Liver (tissue), 9 donors: Measurements from ENCODE around the gene EHBP1. TPM values are rescaled to one million over a fixed set of nuclear protein-coding genes. Genes with fewer than 3 reads are reported as not detected.

Experiments
- DNase-seq: peaks from one replicate; pipeline ENCODE4 v3.0.0-alpha.2; 2017; ENCODE audit warnings: low spot score
- H3K27ac ChIP-seq, 2 donors: one replicate each; pipeline ENCODE4 v1.7.0; 2013; ENCODE audit warnings: inconsistent platforms in 2 of 2, low read length in 2 of 2, control low read depth in 1 of 2, low read depth in 1 of 2, mild to moderate bottlenecking in 1 of 2
- H3K27me3 ChIP-seq, 4 donors: one replicate each; pipeline versions ENCODE4 v1.6.1 to v1.7.0; 2013; ENCODE audit warnings: low read length in 3 of 4, inconsistent platforms in 1 of 4, mild to moderate bottlenecking in 1 of 4, moderate library complexity in 1 of 4; ENCODE audit not compliant: control insufficient read depth in 4 of 4, insufficient read depth in 4 of 4
- H3K36me3 ChIP-seq, 4 donors: one replicate each; pipeline versions ENCODE4 v1.6.1 to v1.7.0; 2013; ENCODE audit warnings: low read length in 3 of 4, mild to moderate bottlenecking in 3 of 4, low read depth in 1 of 4, moderate library complexity in 1 of 4; ENCODE audit not compliant: control insufficient read depth in 4 of 4, insufficient read depth in 3 of 4
- H3K4me1 ChIP-seq, 4 donors: one replicate each; pipeline versions ENCODE4 v1.6.1 to v1.7.0; 2013; ENCODE audit warnings: low read length in 3 of 4, mild to moderate bottlenecking in 3 of 4, moderate library complexity in 1 of 4; ENCODE audit not compliant: control insufficient read depth in 4 of 4, insufficient read depth in 4 of 4
- H3K4me3 ChIP-seq, 3 donors: one replicate each; pipeline versions ENCODE4 v1.6.1 to v1.7.0; 2013; ENCODE audit warnings: low read length in 3 of 3, control low read depth in 1 of 3, low read depth in 1 of 3, mild to moderate bottlenecking in 1 of 3
- H3K9ac ChIP-seq, 2 donors: one replicate each; pipeline ENCODE4 v1.7.0; 2013; ENCODE audit warnings: low read length in 2 of 2, mild to moderate bottlenecking in 2 of 2, moderate library complexity in 2 of 2, control low read depth in 1 of 2, low read depth in 1 of 2
- H3K9me3 ChIP-seq, 4 donors: one replicate each; pipeline versions ENCODE4 v1.6.1 to v1.7.0; 2013; ENCODE audit warnings: low read length in 3 of 4; ENCODE audit not compliant: control insufficient read depth in 4 of 4
- ATF3 ChIP-seq: IDR thresholded peaks from 2 replicates; pipeline ENCODE4 v1.6.1; 2016; ENCODE audit warnings: antibody characterized with exemption
- EGR1 ChIP-seq, 2 donors: IDR thresholded peaks; 2 replicates each; pipeline ENCODE4 v1.6.1; 2016 to 2018; ENCODE audit warnings: antibody characterized with exemption in 2 of 2, low read depth in 2 of 2
- FOXA1 ChIP-seq: IDR thresholded peaks from 2 replicates; pipeline ENCODE4 v1.6.1; 2016; ENCODE audit warnings: antibody characterized with exemption
- FOXA2 ChIP-seq: IDR thresholded peaks from 2 replicates; pipeline ENCODE4 v1.6.1; 2016; ENCODE audit warnings: antibody characterized with exemption
- GABPA ChIP-seq, 2 donors: IDR thresholded peaks in 1 of 2; conservative IDR thresholded peaks in 1 of 2; 2 replicates each; pipeline ENCODE4 v1.6.1; 2016; ENCODE audit warnings: antibody characterized with exemption in 2 of 2, mild to moderate bottlenecking in 1 of 2, moderate library complexity in 1 of 2
- HNF4A ChIP-seq, 2 donors: conservative IDR thresholded peaks; 2 replicates each; pipeline ENCODE4 v1.6.1; 2016; ENCODE audit warnings: antibody characterized with exemption in 2 of 2, mild to moderate bottlenecking in 2 of 2
- HNF4G ChIP-seq: IDR thresholded peaks from 2 replicates; pipeline ENCODE4 v1.6.1; 2016; ENCODE audit warnings: antibody characterized with exemption
- JUND ChIP-seq, 2 donors: IDR thresholded peaks; 2 replicates each; pipeline ENCODE4 v1.6.1; 2016; ENCODE audit warnings: antibody characterized with exemption in 2 of 2
- MAX ChIP-seq: IDR thresholded peaks from 2 replicates; pipeline ENCODE4 v1.6.1; 2016; ENCODE audit warnings: antibody characterized with exemption
- NR2F2 ChIP-seq: IDR thresholded peaks from 2 replicates; pipeline ENCODE4 v1.6.1; 2016; ENCODE audit warnings: antibody characterized with exemption
- RAD21 ChIP-seq, 2 donors: IDR thresholded peaks; 2 replicates each; pipeline ENCODE4 v1.6.1; 2016; ENCODE audit warnings: antibody characterized with exemption in 2 of 2, mild to moderate bottlenecking in 2 of 2
- RXRA ChIP-seq, 2 donors: IDR thresholded peaks; 2 replicates each; pipeline ENCODE4 v1.6.1; 2017 to 2018; ENCODE audit warnings: antibody characterized with exemption in 2 of 2, mild to moderate bottlenecking in 1 of 2
- SP1 ChIP-seq: IDR thresholded peaks from 2 replicates; pipeline ENCODE4 v1.6.1; 2018; ENCODE audit warnings: antibody characterized with exemption, mild to moderate bottlenecking
- TAF1 ChIP-seq: conservative IDR thresholded peaks from 2 replicates; pipeline ENCODE4 v1.6.1; 2016; ENCODE audit warnings: antibody characterized with exemption, mild to moderate bottlenecking
- YY1 ChIP-seq: IDR thresholded peaks from 2 replicates; pipeline ENCODE4 v1.6.1; 2016; ENCODE audit warnings: antibody characterized with exemption, mild to moderate bottlenecking
- ZBTB33 ChIP-seq: IDR thresholded peaks from 2 replicates; pipeline ENCODE4 v1.6.1; 2016; ENCODE audit warnings: antibody characterized with exemption
- WGBS: extraction: QIAGEN DNeasy Blood & Tissue Kit; methylation state at CpG from one replicate; pipeline ENCODE4 v1.1.7; 2013; 5-methylcytosine and 5-hydroxymethylcytosine counted together
- polyA plus RNA-seq, 2 donors: library from polyadenylated mRNA; stranded (reverse) in 1 of 2; unstranded in 1 of 2; fragments of 200-250 nt in 1 of 2; fragments of >200 nt in 1 of 2; fragmentation: Nextera tagmentation in 1 of 2; extraction: Ambion mirVana in 1 of 2; gene quantifications; one replicate each; pipeline versions ENCODE4 v1.2.1 to v1.2.3, GENCODE V29; 2013 to 2015
- total RNA-seq, 2 donors: library from RNA; depleted of rRNA; stranded (reverse); fragments of >200 nt; gene quantifications; one replicate each; pipeline ENCODE4 v1.2.3, GENCODE V29; 2014
- TF ChIP-seq, protein P1 (sequence below): fragments of 150-350 bp; IDR thresholded peaks from 2 replicates; pipeline ENCODE4 v1.5.1; 2017; ENCODE audit warnings: improper control_type of control experiment, low read depth, low read length; ENCODE audit not compliant: missing input control
- donor health status: healthy.
- donor health status: healthy.
- donor health status: healthy.
- donor health status: healthy.
- donor health status: healthy.

Gene EHBP1
- total and polyA plus RNA-seq, 4 donors, result 16.6 to 85.8 (median 24.4) TPM

- no peaks in the 10 kb centered on the region for H3K27me3 ChIP-seq
- H3K9ac ChIP-seq, result no peak overlapping the region
- WGBS, result 95% methylated on average over 2 of the region's 2 CpGs
- TF ChIP-seq SP1, result no peak
- TF ChIP-seq, protein P1, sequence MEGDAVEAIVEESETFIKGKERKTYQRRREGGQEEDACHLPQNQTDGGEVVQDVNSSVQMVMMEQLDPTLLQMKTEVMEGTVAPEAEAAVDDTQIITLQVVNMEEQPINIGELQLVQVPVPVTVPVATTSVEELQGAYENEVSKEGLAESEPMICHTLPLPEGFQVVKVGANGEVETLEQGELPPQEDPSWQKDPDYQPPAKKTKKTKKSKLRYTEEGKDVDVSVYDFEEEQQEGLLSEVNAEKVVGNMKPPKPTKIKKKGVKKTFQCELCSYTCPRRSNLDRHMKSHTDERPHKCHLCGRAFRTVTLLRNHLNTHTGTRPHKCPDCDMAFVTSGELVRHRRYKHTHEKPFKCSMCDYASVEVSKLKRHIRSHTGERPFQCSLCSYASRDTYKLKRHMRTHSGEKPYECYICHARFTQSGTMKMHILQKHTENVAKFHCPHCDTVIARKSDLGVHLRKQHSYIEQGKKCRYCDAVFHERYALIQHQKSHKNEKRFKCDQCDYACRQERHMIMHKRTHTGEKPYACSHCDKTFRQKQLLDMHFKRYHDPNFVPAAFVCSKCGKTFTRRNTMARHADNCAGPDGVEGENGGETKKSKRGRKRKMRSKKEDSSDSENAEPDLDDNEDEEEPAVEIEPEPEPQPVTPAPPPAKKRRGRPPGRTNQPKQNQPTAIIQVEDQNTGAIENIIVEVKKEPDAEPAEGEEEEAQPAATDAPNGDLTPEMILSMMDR, result no peak
- H3K4me3 ChIP-seq, result no peak overlapping the region
- H3K27ac ChIP-seq, result no peak overlapping the region
- peaks cover 0 to 20% (median 16%) of the 10 kb centered on the region in 4 donors for H3K36me3 ChIP-seq
- H3K9me3 ChIP-seq, result no peaks in the 10 kb centered on the region
- H3K4me1 ChIP-seq, result no peaks in the 10 kb centered on the region
- no peak for DNase-seq
Measured at GRCh38 chr2:62941413-62941812, 235.9 kb downstream of the EHBP1 start.

DNA sequence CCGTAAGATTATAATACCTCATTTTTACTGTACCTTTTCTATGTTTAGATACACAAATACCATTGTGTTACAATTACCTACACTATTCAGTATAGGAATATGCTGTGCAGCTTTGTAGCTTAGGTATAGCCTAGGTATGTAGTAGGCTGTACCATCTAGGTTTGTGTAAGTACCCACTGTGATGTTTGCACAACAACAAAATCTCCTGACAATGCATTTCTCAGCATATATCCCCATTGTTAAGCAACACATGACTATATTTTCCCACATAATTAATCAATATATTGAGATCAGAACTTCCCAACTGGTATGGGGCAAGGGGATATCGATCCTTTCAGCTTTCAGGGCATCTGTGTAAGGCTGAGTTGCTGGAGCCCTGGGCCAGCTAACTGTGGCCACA lies 238.8 kb downstream of the EHBP1 start:
- no peak for DNase-seq
- H3K4me1 ChIP-seq, result no peaks in the 10 kb centered on the region
- H3K9me3 ChIP-seq, result no peaks in the 10 kb centered on the region
- TF ChIP-seq MAX (no peak), HNF4G (no peak), ATF3 (no peak), GABPA (IDR thresholded peaks at IDR 0.05 in 1 of 2, conservative IDR thresholded peaks at IDR 0.05 in 1 of 2) (no peak), EGR1 (IDR thresholded peaks at IDR 0.05; ENCODE audit: low read depth in 2 of 2) (no peak), FOXA1 (no peak), YY1 (no peak), NR2F2 (no peak), ZBTB33 (no peak), RAD21 (IDR thresholded peaks at IDR 0.05) (no peak), TAF1 (no peak), SP1 (no peak), RXRA (IDR thresholded peaks at IDR 0.05) (no peak), HNF4A (conservative IDR thresholded peaks at IDR 0.05) (no peak), FOXA2 (no peak), JUND (IDR thresholded peaks at IDR 0.05) (no peak)
- WGBS, result 97% methylated on average over 2 of the region's 2 CpGs
- H3K27ac ChIP-seq, result no peak overlapping the region
- no peaks in the 10 kb centered on the region for H3K27me3 ChIP-seq
- H3K9ac ChIP-seq, result no peak overlapping the region
- H3K4me3 ChIP-seq, result no peak overlapping the region
- H3K36me3 ChIP-seq, result peaks cover 0 to 31% (median 31%) of the 10 kb centered on the region in 4 donors

- no peaks in the 10 kb centered on the region for H3K27me3 ChIP-seq
- no peaks in the 10 kb centered on the region for H3K9me3 ChIP-seq
- no peak overlapping the region for H3K4me3 ChIP-seq
- H3K27ac ChIP-seq, result no peak overlapping the region
- WGBS, result 90% methylated on average over 1 of the region's 1 CpG
- no peak for TF ChIP-seq HNF4G
- TF ChIP-seq TAF1, result no peak
- no peak for TF ChIP-seq JUND (IDR thresholded peaks at IDR 0.05)
- no peak for TF ChIP-seq RXRA (IDR thresholded peaks at IDR 0.05)
- no peak for TF ChIP-seq RAD21 (IDR thresholded peaks at IDR 0.05)
- no peak for TF ChIP-seq SP1
- no peak for TF ChIP-seq ATF3
- no peak for DNase-seq
- H3K9ac ChIP-seq, result no peak overlapping the region
- no peaks in the 10 kb centered on the region for H3K4me1 ChIP-seq
- H3K36me3 ChIP-seq, result peaks cover 1 to 38% (median 33%) of the 10 kb centered on the region in 4 donors
Measured at GRCh38 chr2:62947403-62947802, 241.9 kb downstream of the EHBP1 start.
